HG03045 (cell line): ENCODE results near the gene PTGES3.

Source experiments
- ATAC-seq: cut with Tn5 transposase; IDR thresholded peaks from one replicate; pipeline ENCODE4 v1.9.1; 2021; ENCODE audit warnings: mild to moderate bottlenecking, moderate library complexity; ENCODE audit not compliant: unreplicated experiment

Gene PTGES3

GRCh38 chr12:56631790-56632700 is 56.0 kb downstream of the PTGES3 start:
- peak; percentile 26 for ATAC-seq

GRCh38 chr12:56630180-56630632 is 57.9 kb downstream of the PTGES3 start, which contains the start of gene BAZ2A:
Gene BAZ2A, minus strand, starts transcription at chr12:56630326. Its CDS starts 12,796 bp downstream, at chr12:56617530.
- peak; percentile 56 for ATAC-seq

- ATAC-seq, result peak; percentile 11
Observed at GRCh38 chr12:56629459-56630179, 58.5 kb downstream of the PTGES3 start.

GRCh38 chr12:56628671-56629458 is 59.2 kb downstream of the PTGES3 start:
- no peak for ATAC-seq

GRCh38 chr12:56626701-56627100 is 61.4 kb downstream of the PTGES3 start:
- ATAC-seq, result no peak

- ATAC-seq, result no peak
Observed at GRCh38 chr12:56622535-56622934, 65.5 kb downstream of the PTGES3 start.

GRCh38 chr12:56616925-56617324 is 71.2 kb downstream of the PTGES3 start:
- no peak for ATAC-seq

- ATAC-seq, result no peak
Observed at GRCh38 chr12:56616244-56616643, 71.8 kb downstream of the PTGES3 start.

GRCh38 chr12:56614627-56615026 is 73.5 kb downstream of the PTGES3 start:
- no peak for ATAC-seq
